ENCODE results near the gene DDX1. TPM values are rescaled to one million over a fixed set of nuclear protein-coding genes. Genes with fewer than 3 reads are reported as not detected.

DDX1 gene
- total RNA-seq, 4 donors from 2014 or later: 41.6 to 78.6 (median 66.5) TPM

DNA sequence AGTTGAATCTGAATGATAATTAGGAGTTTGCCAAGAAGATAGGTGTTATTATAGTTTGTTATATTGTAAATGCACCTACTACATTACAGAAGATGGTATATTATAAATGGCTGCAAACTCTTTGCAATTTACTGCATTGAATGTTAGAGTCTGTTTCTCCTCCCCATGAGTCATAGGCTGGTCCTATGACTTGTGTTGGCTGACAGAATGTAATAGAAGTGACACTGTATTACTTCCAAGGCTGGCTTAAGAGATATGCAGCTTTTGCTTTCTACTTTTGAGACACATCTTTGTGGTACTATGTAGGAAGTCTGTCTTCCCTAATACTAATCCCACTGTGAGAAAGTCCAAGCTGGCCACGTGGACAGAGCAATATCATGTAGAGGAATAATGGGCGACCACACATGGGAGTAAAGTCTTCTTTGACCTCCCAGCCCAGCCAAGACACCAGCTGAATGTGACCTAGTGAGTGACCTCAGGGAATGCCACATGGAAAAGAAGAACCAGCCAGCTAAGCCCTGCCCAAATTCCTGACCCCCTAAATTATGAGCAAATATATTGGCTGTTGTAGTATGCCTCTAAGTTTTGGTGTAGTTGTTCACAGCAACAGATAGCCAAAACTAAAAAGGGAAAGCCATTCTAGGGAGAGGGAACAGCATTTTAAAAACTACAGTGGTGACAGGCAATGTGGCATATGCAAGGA lies 6.8 kb upstream of the DDX1 start:
- intact Hi-C loops (cut with DNase I): no loop called here
- TF ChIP-seq POLR2A (IDR thresholded peaks at IDR 0.05) (no peak), CTCF (IDR thresholded peaks at IDR 0.05) (no peak)
- WGBS, 2 donors: 77 to 100% methylated on average over 1 to 2 of the region's 2 CpGs

GRCh38 chr2:15588329-15588919 lies 3.2 kb upstream of the DDX1 start:
- no peak for DNase-seq
- Histone ChIP-seq H3K36me3 (no peaks in the 10 kb centered on the region), H3K27me3 (no peaks in the 10 kb centered on the region), H3K4me1 (peaks cover 7 to 18% (median 13%) of the 10 kb centered on the region in 3 donors), H3K4me3 (no peak overlapping the region), H3K27ac (no peak overlapping the region), H3K9me3 (no peaks in the 10 kb centered on the region)
- no peak for TF ChIP-seq POLR2A (IDR thresholded peaks at IDR 0.05)
- TF ChIP-seq CTCF (IDR thresholded peaks at IDR 0.05): peak in 5 of 6 experiments; percentile 40 to 60 (median 49)
- intact Hi-C loops (cut with DNase I): no loop called here
- WGBS, 2 donors: 14 to 31% methylated on average over 4 of the region's 4 CpGs

More for the DNA sequence above, 6.8 kb upstream of the DDX1 start:
- Histone ChIP-seq H3K27ac (no peak overlapping the region), H3K4me1 (no peaks in the 10 kb centered on the region), H3K27me3 (peaks cover 0 to 4% (median 0%) of the 10 kb centered on the region in 4 donors), H3K36me3 (no peaks in the 10 kb centered on the region), H3K9me3 (no peaks in the 10 kb centered on the region), H3K4me3 (no peak overlapping the region)
- DNase-seq: no peak

DNA sequence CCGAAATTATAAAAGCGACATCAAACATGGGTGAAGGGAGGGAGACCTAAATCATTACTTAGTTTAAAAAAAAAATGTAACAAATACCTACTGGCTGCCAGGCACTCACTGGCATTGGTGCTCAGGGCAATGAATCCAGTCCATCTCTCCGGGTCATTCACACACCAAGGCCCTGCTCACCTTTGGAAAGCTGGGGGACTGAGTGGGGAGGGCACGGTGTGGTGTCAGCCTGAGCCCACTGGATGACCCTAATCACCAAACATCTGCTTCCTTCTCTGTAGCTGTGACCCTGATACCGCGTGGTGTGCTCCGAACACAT lies 336 bp upstream of the DDX1 start:
- 25 to 30% methylated on average over 4 of the region's 7 CpGs for WGBS, 2 donors

GRCh38 chr2:15593327-15593705 lies 1.6 kb downstream of the DDX1 start:
- WGBS, 2 donors: 77 to 92% methylated on average over 3 of the region's 3 CpGs
- Histone ChIP-seq H3K27me3 (no peaks in the 10 kb centered on the region), H3K36me3 (peaks cover 11 to 37% (median 23%) of the 10 kb centered on the region in 3 donors), H3K4me3 (no peak overlapping the region), H3K4me1 (peaks cover 7 to 33% (median 14%) of the 10 kb centered on the region in 3 donors), H3K27ac (no peak overlapping the region), H3K9me3 (no peaks in the 10 kb centered on the region)
- no peak for TF ChIP-seq POLR2A (IDR thresholded peaks at IDR 0.05)
- no peak for TF ChIP-seq CTCF (IDR thresholded peaks at IDR 0.05)
- intact Hi-C loops (cut with DNase I): no loop called here
- DNase-seq: no peak

More for the DNA sequence above, 336 bp upstream of the DDX1 start:
- Histone ChIP-seq H3K27me3 (no peaks in the 10 kb centered on the region), H3K27ac (peak overlapping the region; percentile 88 to 96 (median 94)), H3K4me3 (peak overlapping the region; percentile 76 to 100 (median 86)), H3K4me1 (peaks cover 7 to 33% (median 14%) of the 10 kb centered on the region in 3 donors), H3K9me3 (no peaks in the 10 kb centered on the region), H3K36me3 (peaks cover 9 to 17% (median 10%) of the 10 kb centered on the region in 3 donors)
- intact Hi-C loops (cut with DNase I): no loop called here
- TF ChIP-seq POLR2A (IDR thresholded peaks at IDR 0.05) (no peak), CTCF (IDR thresholded peaks at IDR 0.05) (no peak)
- DNase-seq: no peak
